ENCODE results near the gene RHOA.

The RHOA gene

DNA sequence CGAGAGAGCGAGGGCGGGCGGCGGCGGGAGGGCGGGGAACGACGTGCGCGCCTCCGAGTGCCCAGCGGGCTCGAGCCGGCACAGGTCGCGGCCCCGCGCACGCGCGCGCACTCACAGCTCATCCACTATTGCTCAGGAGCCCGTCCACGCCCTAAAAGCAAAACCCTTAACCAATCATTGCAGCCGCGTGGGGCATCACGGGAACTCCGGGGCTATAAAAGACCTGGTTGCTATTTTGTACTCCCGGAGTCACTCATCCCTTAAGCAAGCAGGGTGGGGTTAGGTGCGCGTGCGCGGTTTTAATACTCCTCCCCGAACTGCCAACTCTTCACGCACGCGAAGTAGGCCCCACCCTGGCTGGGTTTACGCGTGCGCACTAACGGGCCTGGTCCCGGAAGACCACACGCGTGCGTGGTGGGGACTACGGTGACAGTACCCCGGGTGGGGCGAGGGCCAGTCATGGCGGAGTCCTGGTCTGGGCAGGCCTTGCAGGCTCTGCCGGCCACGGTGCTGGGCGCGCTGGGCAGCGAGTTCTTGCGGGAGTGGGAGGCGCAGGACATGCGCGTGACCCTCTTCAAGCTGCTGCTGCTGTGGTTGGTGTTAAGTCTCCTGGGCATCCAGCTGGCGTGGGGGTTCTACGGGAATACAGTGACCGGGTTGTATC is at the start of gene RHOA, which contains the start of gene TCTA:
Gene RHOA, minus strand, starts transcription at position 9 of the 664 bp plus-strand sequence. CDS start 36,387 bp downstream, outside the sequence.
Gene TCTA, plus strand, starts transcription at position 456 of the 664 bp plus-strand sequence. Its CDS starts 4 bp downstream, at position 460.
- Histone ChIP-seq H3K27me3 (replicated peaks; ENCODE audit: control insufficient read depth, insufficient read depth, low read length) (no peaks in the 10 kb centered on the region), H3K36me3 (ENCODE audit: control insufficient read depth, insufficient read depth, low read length) (peaks cover 9% of the 10 kb centered on the region), H3K4me3 (replicated peaks; ENCODE audit: low read depth, low read length) (peak within 1 kb of the TSS; percentile 93)
- TF ChIP-seq, protein P1, sequence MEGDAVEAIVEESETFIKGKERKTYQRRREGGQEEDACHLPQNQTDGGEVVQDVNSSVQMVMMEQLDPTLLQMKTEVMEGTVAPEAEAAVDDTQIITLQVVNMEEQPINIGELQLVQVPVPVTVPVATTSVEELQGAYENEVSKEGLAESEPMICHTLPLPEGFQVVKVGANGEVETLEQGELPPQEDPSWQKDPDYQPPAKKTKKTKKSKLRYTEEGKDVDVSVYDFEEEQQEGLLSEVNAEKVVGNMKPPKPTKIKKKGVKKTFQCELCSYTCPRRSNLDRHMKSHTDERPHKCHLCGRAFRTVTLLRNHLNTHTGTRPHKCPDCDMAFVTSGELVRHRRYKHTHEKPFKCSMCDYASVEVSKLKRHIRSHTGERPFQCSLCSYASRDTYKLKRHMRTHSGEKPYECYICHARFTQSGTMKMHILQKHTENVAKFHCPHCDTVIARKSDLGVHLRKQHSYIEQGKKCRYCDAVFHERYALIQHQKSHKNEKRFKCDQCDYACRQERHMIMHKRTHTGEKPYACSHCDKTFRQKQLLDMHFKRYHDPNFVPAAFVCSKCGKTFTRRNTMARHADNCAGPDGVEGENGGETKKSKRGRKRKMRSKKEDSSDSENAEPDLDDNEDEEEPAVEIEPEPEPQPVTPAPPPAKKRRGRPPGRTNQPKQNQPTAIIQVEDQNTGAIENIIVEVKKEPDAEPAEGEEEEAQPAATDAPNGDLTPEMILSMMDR (IDR thresholded peaks at IDR 0.05; ENCODE audit: insufficient read depth, low read length, poor library complexity, severe bottlenecking) = no peak
- DNase-seq (ENCODE audit: extremely low read depth, insufficient read length) = peak; percentile 99

DNA sequence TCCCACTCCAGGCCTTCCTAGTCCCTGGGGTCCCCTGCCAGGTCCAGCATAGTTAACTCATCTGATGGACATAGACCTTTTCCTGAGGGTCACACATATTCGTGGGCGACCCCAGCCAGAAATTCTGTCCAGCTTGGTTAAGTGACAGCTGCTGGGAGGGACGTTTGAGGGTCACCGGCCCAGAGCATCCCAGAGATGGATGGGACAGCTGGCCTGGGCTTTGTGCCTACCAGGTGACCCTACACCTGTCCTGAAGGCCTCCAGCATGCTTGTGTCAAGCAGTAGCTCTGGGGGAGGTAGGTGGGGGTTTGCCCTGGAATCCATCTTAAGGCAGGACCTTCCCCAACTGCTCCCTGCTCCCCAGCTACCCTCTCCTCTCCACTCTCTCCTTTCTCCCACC is 49.2 kb upstream of the RHOA start:
- TF ChIP-seq, protein P1 (IDR thresholded peaks at IDR 0.05; ENCODE audit: insufficient read depth, low read length, poor library complexity, severe bottlenecking) = no peak

GRCh38 chr3:49460188-49460890 is 48.6 kb upstream of the RHOA start:
- Histone ChIP-seq H3K4me3 (replicated peaks; ENCODE audit: low read depth, low read length) (no peak overlapping the region), H3K36me3 (ENCODE audit: control insufficient read depth, insufficient read depth, low read length) (no peaks in the 10 kb centered on the region), H3K27me3 (replicated peaks; ENCODE audit: control insufficient read depth, insufficient read depth, low read length) (no peaks in the 10 kb centered on the region)
- DNase-seq (ENCODE audit: extremely low read depth, insufficient read length) = no peak
- TF ChIP-seq, protein P1 (IDR thresholded peaks at IDR 0.05; ENCODE audit: insufficient read depth, low read length, poor library complexity, severe bottlenecking) = no peak

More for the DNA sequence above, 49.2 kb upstream of the RHOA start:
- DNase-seq (ENCODE audit: extremely low read depth, insufficient read length) = no peak
- H3K36me3 ChIP-seq (ENCODE audit: control insufficient read depth, insufficient read depth, low read length) = no peaks in the 10 kb centered on the region
- H3K27me3 ChIP-seq (replicated peaks; ENCODE audit: control insufficient read depth, insufficient read depth, low read length) = no peaks in the 10 kb centered on the region
- no peak overlapping the region for H3K4me3 ChIP-seq (replicated peaks; ENCODE audit: low read depth, low read length)

- TF ChIP-seq, protein P1 (IDR thresholded peaks at IDR 0.05; ENCODE audit: insufficient read depth, low read length, poor library complexity, severe bottlenecking) = no peak
- no peak for DNase-seq (ENCODE audit: extremely low read depth, insufficient read length)
These were observed 44.7 kb upstream of the RHOA start for GRCh38 chr3:49456466-49456865.

DNA sequence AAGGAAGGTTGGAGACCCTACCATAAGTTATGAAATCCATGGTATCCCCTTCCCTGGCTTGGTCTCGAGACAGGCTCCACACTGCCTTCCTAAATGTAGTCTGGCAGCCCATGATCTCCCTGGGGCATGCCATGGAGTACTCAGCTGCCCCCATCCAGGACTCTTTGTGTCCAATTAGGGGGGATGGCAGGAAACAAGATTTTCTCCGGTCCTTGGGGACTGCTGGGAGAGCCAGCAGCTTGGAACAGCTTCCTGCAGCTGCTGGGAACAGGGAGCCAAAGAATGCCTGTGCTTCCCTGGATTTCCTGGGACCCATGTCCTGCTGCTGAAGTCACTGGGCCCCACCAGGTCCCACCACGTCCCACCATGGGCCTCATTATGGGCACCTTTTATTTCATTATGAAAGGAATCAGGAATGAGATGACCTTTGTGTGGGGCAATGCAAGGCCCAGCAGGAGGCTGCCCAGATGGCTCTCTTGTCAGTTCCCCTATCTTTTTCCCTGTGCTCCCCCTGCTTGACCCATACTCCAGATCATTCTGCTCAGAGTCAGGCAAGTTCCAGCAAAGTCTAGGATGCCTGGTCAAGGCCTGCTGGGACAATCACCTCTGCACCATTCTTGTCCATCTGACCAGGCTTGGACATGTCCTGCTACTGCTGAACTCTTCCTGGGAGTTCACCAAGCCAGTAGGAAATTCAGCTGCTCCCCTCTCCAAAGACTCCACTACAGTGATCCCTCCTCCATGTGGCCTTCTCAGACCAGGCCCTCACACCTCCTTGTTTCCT is 43.3 kb upstream of the RHOA start:
- no peaks in the 10 kb centered on the region for H3K36me3 ChIP-seq (ENCODE audit: control insufficient read depth, insufficient read depth, low read length)
- H3K27me3 ChIP-seq (replicated peaks; ENCODE audit: control insufficient read depth, insufficient read depth, low read length) = no peaks in the 10 kb centered on the region
- TF ChIP-seq, protein P1 (IDR thresholded peaks at IDR 0.05; ENCODE audit: insufficient read depth, low read length, poor library complexity, severe bottlenecking) = no peak
- no peak for DNase-seq (ENCODE audit: extremely low read depth, insufficient read length)
- H3K4me3 ChIP-seq (replicated peaks; ENCODE audit: low read depth, low read length) = no peak overlapping the region

More at GRCh38 chr3:49456466-49456865, 44.7 kb upstream of the RHOA start:
- Histone ChIP-seq H3K27me3 (replicated peaks; ENCODE audit: control insufficient read depth, insufficient read depth, low read length) (no peaks in the 10 kb centered on the region), H3K36me3 (ENCODE audit: control insufficient read depth, insufficient read depth, low read length) (no peaks in the 10 kb centered on the region), H3K4me3 (replicated peaks; ENCODE audit: low read depth, low read length) (no peak overlapping the region)

Data from GM06990 (cell line).